OCI-LY1 (cell line): Measurements from ENCODE around the gene ACACA.
"Not testable (repeated sequence)": the region's sequence is repeated elsewhere in the genome, so short reads cannot be mapped to it uniquely, and the experiment has no call there.

Experiments used
- H2AFZ ChIP-seq: fragments of 200-600 bp; sonication (generic), shearing (Covaris generic); 2 replicates; pipeline ENCODE4 v1.6.0; 2014; ENCODE audit warnings: antibody characterized with exemption, mild to moderate bottlenecking, low read length
- H3F3A ChIP-seq: fragments of 200-600 bp; sonication (generic), shearing (Covaris generic); 2 replicates; pipeline ENCODE4 v1.6.0; 2014; ENCODE audit warnings: mild to moderate bottlenecking, antibody characterized with exemption, low read length, moderate library complexity; ENCODE audit not compliant: insufficient read depth
- H3K27ac ChIP-seq: fragments of 200-600 bp; sonication (generic); 2 replicates; pipeline ENCODE4 v1.5.1; 2014; ENCODE audit warnings: low read length, mixed run types, mild to moderate bottlenecking, low read depth; ENCODE audit not compliant: poor library complexity, severe bottlenecking
- H3K27me3 ChIP-seq: fragments of 200-600 bp; sonication (generic); 2 replicates; pipeline ENCODE4 v1.6.0; 2014; ENCODE audit warnings: antibody characterized with exemption, mild to moderate bottlenecking, low read length, moderate library complexity; ENCODE audit not compliant: insufficient read depth
- H3K36me3 ChIP-seq: fragments of 200-600 bp; sonication (generic); 2 replicates; pipeline ENCODE4 v1.6.1; 2014; ENCODE audit warnings: mild to moderate bottlenecking, antibody characterized with exemption, low read length, moderate library complexity, mixed read lengths; ENCODE audit not compliant: insufficient read depth
- H3K4me1 ChIP-seq: fragments of 200-600 bp; sonication (generic); 2 replicates; pipeline ENCODE4 v1.5.1; 2014; ENCODE audit warnings: mild to moderate bottlenecking, low read length, moderate library complexity; ENCODE audit not compliant: insufficient read depth, severe bottlenecking
- H3K4me2 ChIP-seq: fragments of 200-600 bp; sonication (generic), shearing (Covaris generic); 2 replicates; pipeline ENCODE4 v1.6.1; 2014; ENCODE audit warnings: low read length
- H3K4me3 ChIP-seq: fragments of 200-600 bp; sonication (generic); 2 replicates; pipeline ENCODE4 v1.5.1; 2014; ENCODE audit warnings: low read length, low read depth, mild to moderate bottlenecking, mixed read lengths; ENCODE audit not compliant: poor library complexity, severe bottlenecking
- H3K79me2 ChIP-seq: fragments of 200-600 bp; shearing (Covaris generic); 2 replicates; pipeline ENCODE4 v1.6.1; 2016; ENCODE audit warnings: mixed run types, low read length, mixed read lengths; ENCODE audit not compliant: insufficient read depth
- H3K9ac ChIP-seq: fragments of 200-600 bp; sonication (generic), shearing (Covaris generic); 2 replicates; pipeline ENCODE4 v1.6.1; 2014; ENCODE audit warnings: mild to moderate bottlenecking, low read length, mixed read lengths
- H3K9me2 ChIP-seq: fragments of 200-600 bp; sonication (generic), shearing (Covaris generic); 2 replicates; pipeline ENCODE4 v1.6.1; 2014; ENCODE audit warnings: low read depth, mild to moderate bottlenecking, low read length, mixed read lengths
- H3K9me3 ChIP-seq: fragments of 200-600 bp; shearing (Covaris generic); 2 replicates; pipeline ENCODE4 v1.6.1; 2014; ENCODE audit warnings: low read length, mixed read lengths
- H4K20me1 ChIP-seq: fragments of 200-600 bp; sonication (generic), shearing (Covaris generic); 2 replicates; pipeline ENCODE4 v1.6.0; 2016; ENCODE audit warnings: mild to moderate bottlenecking, low read length; ENCODE audit not compliant: insufficient read depth
- EZH2 ChIP-seq: fragments of 200-600 bp; sonication (generic), shearing (Covaris generic); IDR thresholded peaks from 2 replicates; pipeline ENCODE4 v1.8.0; 2017; ENCODE audit warnings: borderline replicate concordance, mixed run types, mild to moderate bottlenecking, antibody characterized with exemption, low read length, moderate library complexity, mixed read lengths
- TF ChIP-seq, protein P1 (sequence below): fragments of 200-600 bp; sonication (generic), shearing (Covaris generic); IDR thresholded peaks from 2 replicates; pipeline ENCODE4 v1.5.1; 2017; ENCODE audit warnings: mild to moderate bottlenecking, antibody characterized with exemption, low read length, moderate library complexity, mixed read lengths

ACACA gene

DNA sequence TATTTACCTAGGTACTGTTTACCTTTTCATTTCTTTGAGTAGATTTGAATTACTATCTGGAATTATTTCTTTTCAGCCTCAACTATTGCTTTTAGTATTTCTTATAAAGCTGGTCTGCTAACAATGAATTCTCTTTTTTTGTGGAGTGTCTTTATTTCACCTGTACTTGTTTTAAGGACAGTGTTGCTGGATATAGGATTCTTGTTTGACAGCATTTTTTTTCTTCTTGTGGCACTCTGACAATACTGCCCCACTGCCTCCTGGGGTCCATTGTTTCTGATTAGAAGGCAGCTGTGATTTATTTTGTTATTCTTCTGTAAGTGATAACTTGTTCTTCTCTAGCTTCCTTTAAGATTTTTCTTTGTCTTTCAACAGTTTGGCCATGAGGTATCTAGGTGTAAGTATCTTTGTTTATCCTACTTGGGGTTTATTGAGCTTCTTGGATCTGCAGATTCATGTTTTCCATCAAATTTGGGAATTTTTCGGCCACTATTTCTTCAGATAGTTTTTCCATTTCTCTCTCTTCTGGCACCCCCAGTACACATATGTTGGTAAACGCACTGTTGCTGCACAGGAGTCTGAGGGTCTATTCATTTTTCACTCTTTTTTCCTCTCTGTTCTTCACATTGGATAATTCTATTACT, 327.4 kb downstream of the ACACA start:
- no peak overlapping the region for H3K27ac ChIP-seq

DNA sequence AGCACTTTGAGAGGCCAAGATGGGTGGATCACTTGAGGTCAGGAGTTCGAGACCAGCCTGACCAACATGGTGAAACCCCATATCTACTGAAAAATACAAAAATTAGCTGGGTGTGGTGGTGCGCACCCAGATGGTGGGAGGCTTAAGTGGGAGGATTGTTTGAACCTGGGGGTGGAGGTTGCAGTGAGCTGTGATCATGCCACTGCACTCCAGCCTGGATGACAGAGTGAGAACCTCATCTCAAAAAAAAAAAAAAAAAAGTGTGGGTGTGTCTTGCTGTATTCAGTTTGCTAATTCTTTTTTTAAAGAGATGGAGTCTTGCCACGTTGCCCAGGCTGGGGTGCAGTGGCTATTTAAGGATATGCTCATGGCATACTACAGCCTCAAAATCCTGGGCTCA, 333.2 kb downstream of the ACACA start:
- not testable (repeated sequence) for H3K4me1 ChIP-seq, H3K9ac ChIP-seq, H3K79me2 ChIP-seq

More for the DNA sequence above, 327.4 kb downstream of the ACACA start:
- H3K27me3 ChIP-seq: no peaks in the 10 kb centered on the region
- H3K9me2 ChIP-seq: no peaks in the 10 kb centered on the region
- no peaks in the 10 kb centered on the region for H3K36me3 ChIP-seq
- no peaks in the 10 kb centered on the region for H3K79me2 ChIP-seq
- H3K9me3 ChIP-seq: no peaks in the 10 kb centered on the region
- H3K9ac ChIP-seq: no peak overlapping the region
- no peaks in the 10 kb centered on the region for H3K4me1 ChIP-seq
- no peak overlapping the region for H3K4me3 ChIP-seq
- no peaks in the 10 kb centered on the region for H4K20me1 ChIP-seq
- H3F3A ChIP-seq: no peaks in the 10 kb centered on the region
- no peak overlapping the region for H2AFZ ChIP-seq
- TF ChIP-seq EZH2: no peak
- TF ChIP-seq, protein P1, sequence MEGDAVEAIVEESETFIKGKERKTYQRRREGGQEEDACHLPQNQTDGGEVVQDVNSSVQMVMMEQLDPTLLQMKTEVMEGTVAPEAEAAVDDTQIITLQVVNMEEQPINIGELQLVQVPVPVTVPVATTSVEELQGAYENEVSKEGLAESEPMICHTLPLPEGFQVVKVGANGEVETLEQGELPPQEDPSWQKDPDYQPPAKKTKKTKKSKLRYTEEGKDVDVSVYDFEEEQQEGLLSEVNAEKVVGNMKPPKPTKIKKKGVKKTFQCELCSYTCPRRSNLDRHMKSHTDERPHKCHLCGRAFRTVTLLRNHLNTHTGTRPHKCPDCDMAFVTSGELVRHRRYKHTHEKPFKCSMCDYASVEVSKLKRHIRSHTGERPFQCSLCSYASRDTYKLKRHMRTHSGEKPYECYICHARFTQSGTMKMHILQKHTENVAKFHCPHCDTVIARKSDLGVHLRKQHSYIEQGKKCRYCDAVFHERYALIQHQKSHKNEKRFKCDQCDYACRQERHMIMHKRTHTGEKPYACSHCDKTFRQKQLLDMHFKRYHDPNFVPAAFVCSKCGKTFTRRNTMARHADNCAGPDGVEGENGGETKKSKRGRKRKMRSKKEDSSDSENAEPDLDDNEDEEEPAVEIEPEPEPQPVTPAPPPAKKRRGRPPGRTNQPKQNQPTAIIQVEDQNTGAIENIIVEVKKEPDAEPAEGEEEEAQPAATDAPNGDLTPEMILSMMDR: no peak
- no peak overlapping the region for H3K4me2 ChIP-seq

DNA sequence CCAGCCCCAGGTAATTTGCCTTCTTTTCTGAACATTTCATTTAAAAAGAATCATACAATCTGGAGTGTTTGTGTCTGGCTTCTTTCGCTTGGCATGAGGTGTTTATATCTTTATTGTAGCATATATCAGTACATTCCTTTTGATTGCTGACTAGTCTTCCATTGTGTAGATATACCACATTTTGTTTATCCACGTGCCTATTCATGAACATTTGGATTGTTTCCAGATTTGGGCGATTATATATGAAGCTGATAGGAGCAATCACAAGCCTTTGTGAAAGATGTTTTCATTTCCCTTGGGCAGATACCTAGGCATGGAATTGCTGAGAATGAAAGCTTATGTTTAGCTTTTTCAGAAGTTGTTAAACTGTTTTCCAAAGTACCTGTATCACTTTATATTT, 337.5 kb downstream of the ACACA start:
- Histone ChIP-seq H3K27ac (no peak overlapping the region), H3K9me3 (no peaks in the 10 kb centered on the region), H4K20me1 (no peaks in the 10 kb centered on the region), H3K9ac (no peak overlapping the region), H3K4me3 (no peak overlapping the region), H2AFZ (no peak overlapping the region), H3K4me1 (no peaks in the 10 kb centered on the region), H3K27me3 (peaks cover 8% of the 10 kb centered on the region; the same call in 1 of the 2 replicates), H3K79me2 (no peaks in the 10 kb centered on the region), H3K9me2 (no peaks in the 10 kb centered on the region), H3K36me3 (no peaks in the 10 kb centered on the region), H3F3A (no peaks in the 10 kb centered on the region), H3K4me2 (no peak overlapping the region)
- TF ChIP-seq, protein P1: no peak
- no peak for TF ChIP-seq EZH2

More for the DNA sequence above, 333.2 kb downstream of the ACACA start:
- H3K36me3 ChIP-seq, H3K4me2 ChIP-seq, H3F3A ChIP-seq, H3K4me3 ChIP-seq, H3K9me3 ChIP-seq, H3K9me2 ChIP-seq, H2AFZ ChIP-seq, H4K20me1 ChIP-seq, H3K27me3 ChIP-seq, H3K27ac ChIP-seq: not testable (repeated sequence)

DNA sequence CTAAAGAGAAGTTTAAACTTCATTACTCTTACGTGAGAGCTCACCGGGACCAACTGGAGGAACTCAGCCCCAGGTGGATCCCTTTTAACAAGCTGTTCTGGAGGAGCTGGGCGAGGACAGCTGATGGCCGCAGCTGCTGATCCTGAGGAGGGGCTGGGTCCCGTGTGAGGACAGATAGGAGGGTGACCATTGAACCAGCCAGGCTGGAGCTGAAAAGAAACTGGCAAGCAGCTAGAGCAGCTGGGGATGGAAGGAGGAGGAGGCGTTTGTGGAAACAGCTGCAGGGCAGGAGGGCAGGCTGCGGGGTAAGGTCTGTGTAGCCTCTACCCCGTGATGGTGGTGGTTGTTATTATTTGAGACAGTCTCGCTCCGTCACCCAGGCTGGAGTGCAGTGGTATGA, 338.4 kb downstream of the ACACA start:
- Histone ChIP-seq H3K27ac (no peak overlapping the region), H3K27me3 (peaks cover 8% of the 10 kb centered on the region; the same call in 1 of the 2 replicates), H3K36me3 (no peaks in the 10 kb centered on the region), H3K9ac (no peak overlapping the region), H3F3A (no peaks in the 10 kb centered on the region), H3K4me3 (no peak overlapping the region), H2AFZ (no peak overlapping the region), H3K79me2 (no peaks in the 10 kb centered on the region), H4K20me1 (no peaks in the 10 kb centered on the region), H3K4me1 (no peaks in the 10 kb centered on the region), H3K9me2 (no peaks in the 10 kb centered on the region), H3K9me3 (no peaks in the 10 kb centered on the region), H3K4me2 (no peak overlapping the region)
- TF ChIP-seq, protein P1: no peak
- TF ChIP-seq EZH2: no peak
